Measurements from ENCODE around the gene TBC1D3I. TPM values are rescaled to one million over a fixed set of nuclear protein-coding genes. Genes with fewer than 3 reads are reported as not detected.
"Not testable (repeated sequence)": the region's sequence is repeated elsewhere in the genome, so short reads cannot be mapped to it uniquely, and the experiment has no call there.

Gene TBC1D3I
- total RNA-seq, 2 donors from 2014 or later, result not detected

DNA sequence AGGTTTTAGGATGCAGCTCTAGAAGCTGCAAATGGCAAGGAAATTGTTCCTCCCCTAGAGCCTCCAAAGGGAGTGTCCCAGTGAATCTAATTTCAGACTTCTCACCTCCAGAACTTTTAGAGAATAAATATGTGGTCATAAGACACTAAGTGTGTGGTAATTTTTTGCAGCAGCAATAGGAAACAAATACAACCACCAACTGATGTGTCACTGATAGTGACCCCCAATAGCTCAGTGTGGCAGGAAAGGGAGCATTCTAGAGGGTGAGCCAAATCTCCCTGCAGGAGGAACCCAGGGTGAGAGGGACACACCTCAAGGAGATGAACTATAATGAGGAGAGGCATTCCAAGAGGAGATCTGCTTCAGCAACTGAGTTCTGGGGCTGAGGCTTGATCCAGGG, 49.5 kb downstream of the TBC1D3I start:
- TF ChIP-seq, protein P1, sequence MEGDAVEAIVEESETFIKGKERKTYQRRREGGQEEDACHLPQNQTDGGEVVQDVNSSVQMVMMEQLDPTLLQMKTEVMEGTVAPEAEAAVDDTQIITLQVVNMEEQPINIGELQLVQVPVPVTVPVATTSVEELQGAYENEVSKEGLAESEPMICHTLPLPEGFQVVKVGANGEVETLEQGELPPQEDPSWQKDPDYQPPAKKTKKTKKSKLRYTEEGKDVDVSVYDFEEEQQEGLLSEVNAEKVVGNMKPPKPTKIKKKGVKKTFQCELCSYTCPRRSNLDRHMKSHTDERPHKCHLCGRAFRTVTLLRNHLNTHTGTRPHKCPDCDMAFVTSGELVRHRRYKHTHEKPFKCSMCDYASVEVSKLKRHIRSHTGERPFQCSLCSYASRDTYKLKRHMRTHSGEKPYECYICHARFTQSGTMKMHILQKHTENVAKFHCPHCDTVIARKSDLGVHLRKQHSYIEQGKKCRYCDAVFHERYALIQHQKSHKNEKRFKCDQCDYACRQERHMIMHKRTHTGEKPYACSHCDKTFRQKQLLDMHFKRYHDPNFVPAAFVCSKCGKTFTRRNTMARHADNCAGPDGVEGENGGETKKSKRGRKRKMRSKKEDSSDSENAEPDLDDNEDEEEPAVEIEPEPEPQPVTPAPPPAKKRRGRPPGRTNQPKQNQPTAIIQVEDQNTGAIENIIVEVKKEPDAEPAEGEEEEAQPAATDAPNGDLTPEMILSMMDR (IDR thresholded peaks at IDR 0.05), result no peak
- Histone ChIP-seq H3K4me1 (no peaks in the 10 kb centered on the region), H3K36me3 (no peaks in the 10 kb centered on the region), H3K4me3 (no peak overlapping the region), H3K27ac (no peak overlapping the region), H3K9me3 (no peaks in the 10 kb centered on the region), H3K27me3 (no peaks in the 10 kb centered on the region)
- DNase-seq (ENCODE audit: low spot score), result no peak

DNA sequence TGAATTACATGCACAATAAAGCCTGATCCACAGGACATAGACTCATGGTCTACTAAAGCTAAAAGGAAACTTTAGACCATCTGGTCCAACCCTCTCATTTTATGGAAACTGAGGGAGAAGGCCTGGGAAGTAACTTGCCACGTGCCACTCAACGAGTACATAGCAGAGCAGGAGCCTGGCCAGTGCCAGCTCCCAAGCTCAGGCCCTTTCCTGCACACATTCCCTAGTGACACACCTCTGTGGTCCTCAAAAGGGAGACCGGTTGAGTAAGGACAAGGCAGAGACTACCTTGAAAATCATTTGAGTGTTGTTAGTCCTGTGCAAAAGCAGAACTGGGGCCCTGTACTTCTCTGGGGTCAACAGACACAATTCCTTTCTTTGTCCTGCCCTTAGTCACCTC, 50.7 kb downstream of the TBC1D3I start:
- H3K36me3 ChIP-seq, result no peaks in the 10 kb centered on the region
- H3K27me3 ChIP-seq, result no peaks in the 10 kb centered on the region
- no peaks in the 10 kb centered on the region for H3K9me3 ChIP-seq
- H3K27ac ChIP-seq, result no peak overlapping the region
- H3K4me1 ChIP-seq, result no peaks in the 10 kb centered on the region
- no peak for DNase-seq (ENCODE audit: low spot score)
- TF ChIP-seq, protein P1 (IDR thresholded peaks at IDR 0.05), result no peak
- no peak overlapping the region for H3K4me3 ChIP-seq

DNA sequence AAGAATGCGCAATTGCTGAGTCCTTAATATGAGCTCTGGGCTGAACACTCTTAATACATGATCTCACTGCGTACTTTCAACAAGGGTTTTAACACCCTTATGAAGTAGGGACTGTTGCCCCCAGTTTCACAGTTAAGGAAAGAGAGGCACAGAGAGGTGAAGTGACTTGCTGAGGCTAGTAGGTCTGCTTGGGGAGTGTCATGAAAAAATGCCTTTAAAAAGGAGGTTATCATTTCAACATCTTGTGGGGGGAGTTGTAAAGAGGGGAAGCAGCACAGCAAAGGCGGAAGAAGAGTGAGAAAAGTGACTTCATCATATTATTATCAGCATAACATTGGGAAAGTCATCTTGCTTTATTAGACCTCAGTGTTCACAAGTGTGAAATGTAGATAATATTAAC, 51.4 kb downstream of the TBC1D3I start:
- Histone ChIP-seq H3K4me1 (no peaks in the 10 kb centered on the region), H3K4me3 (no peak overlapping the region), H3K9me3 (no peaks in the 10 kb centered on the region), H3K27me3 (no peaks in the 10 kb centered on the region), H3K27ac (no peak overlapping the region), H3K36me3 (no peaks in the 10 kb centered on the region)
- no peak for DNase-seq (ENCODE audit: low spot score)
- TF ChIP-seq, protein P1 (IDR thresholded peaks at IDR 0.05), result no peak

GRCh38 chr17:36212272-36212605, 52.1 kb downstream of the TBC1D3I start:
- no peak for DNase-seq (ENCODE audit: low spot score)
- H3K27me3 ChIP-seq, result no peaks in the 10 kb centered on the region

GRCh38 chr17:36211484-36212271, 52.7 kb downstream of the TBC1D3I start:
- H3K27ac ChIP-seq; H3K9me3 ChIP-seq; H3K27me3 ChIP-seq; DNase-seq (ENCODE audit: low spot score); H3K4me1 ChIP-seq; H3K4me3 ChIP-seq; H3K36me3 ChIP-seq: not testable (repeated sequence)

More at GRCh38 chr17:36212272-36212605, 52.1 kb downstream of the TBC1D3I start:
- TF ChIP-seq, protein P1 (IDR thresholded peaks at IDR 0.05), result no peak
- no peaks in the 10 kb centered on the region for H3K36me3 ChIP-seq
- no peak overlapping the region for H3K4me3 ChIP-seq
- H3K4me1 ChIP-seq, result no peaks in the 10 kb centered on the region
- H3K9me3 ChIP-seq, result no peaks in the 10 kb centered on the region
- no peak overlapping the region for H3K27ac ChIP-seq

DNA sequence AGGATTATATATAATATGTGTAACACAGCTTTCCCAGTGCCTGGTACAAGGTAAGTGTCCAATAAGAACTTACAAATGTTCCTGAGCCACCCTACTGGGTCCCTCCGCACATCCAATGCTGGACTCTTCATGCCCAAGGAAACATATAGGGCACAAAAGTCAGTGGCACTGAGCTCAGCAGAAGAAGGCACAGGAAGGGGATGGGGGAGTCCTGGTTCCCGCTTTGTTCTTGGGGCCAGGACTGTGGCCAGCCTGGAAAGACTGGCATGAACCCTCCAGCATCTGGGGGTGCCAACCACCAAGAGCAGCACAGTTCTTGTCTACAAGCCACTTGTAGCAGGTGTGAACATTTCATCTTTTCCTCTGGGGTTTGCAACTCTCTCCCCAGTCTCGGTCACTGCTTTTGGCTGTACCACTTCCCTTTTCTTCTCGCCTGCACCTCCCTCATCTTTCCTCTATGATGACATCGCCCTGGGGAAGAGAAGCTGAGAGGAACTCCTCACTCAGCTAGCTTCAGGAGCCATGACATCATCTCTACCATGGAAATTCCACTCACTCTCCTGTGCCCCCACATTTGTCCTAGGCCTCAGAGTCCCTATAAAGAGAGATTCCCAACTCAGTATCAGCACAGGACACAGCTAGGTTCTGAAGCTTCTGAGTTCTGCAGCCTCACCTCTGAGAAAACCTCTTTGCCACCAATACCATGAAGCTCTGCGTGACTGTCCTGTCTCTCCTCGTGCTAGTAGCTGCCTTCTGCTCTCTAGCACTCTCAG, 53.7 kb downstream of the TBC1D3I start, which contains the start of gene CCL4L2:
Gene CCL4L2, plus strand, starts transcription at position 625 of the 773 bp plus-strand sequence.
- H3K27ac ChIP-seq; H3K9me3 ChIP-seq; H3K4me1 ChIP-seq; H3K27me3 ChIP-seq; H3K36me3 ChIP-seq; DNase-seq (ENCODE audit: low spot score); H3K4me3 ChIP-seq: not testable (repeated sequence)
